GM12872 (cell line): ENCODE data around the gene ROS1.

ENCODE experiments used
- CTCF ChIP-seq: IDR thresholded peaks from 3 replicates; pipeline ENCODE4 v1.5.1; 2011; ENCODE audit warnings: low read depth, mild to moderate bottlenecking, low read length, moderate library complexity; ENCODE audit not compliant: insufficient read depth

ROS1 gene

GRCh38 chr6:117423754-117424153, 2.0 kb downstream of the ROS1 start:
- no peak for TF ChIP-seq CTCF

- TF ChIP-seq CTCF: no peak
Observed at GRCh38 chr6:117418320-117418719, 7.4 kb downstream of the ROS1 start.

GRCh38 chr6:117417851-117418250, 7.9 kb downstream of the ROS1 start:
- TF ChIP-seq CTCF: no peak

- no peak for TF ChIP-seq CTCF
Observed at GRCh38 chr6:117414770-117415169, 11.0 kb downstream of the ROS1 start.

GRCh38 chr6:117411474-117411873, 14.3 kb downstream of the ROS1 start:
- no peak for TF ChIP-seq CTCF

GRCh38 chr6:117409863-117410262, 15.9 kb downstream of the ROS1 start:
- no peak for TF ChIP-seq CTCF

GRCh38 chr6:117409420-117409819, 16.3 kb downstream of the ROS1 start:
- no peak for TF ChIP-seq CTCF

GRCh38 chr6:117404548-117404947, 21.2 kb downstream of the ROS1 start:
- no peak; the same call in 2 of the 3 replicates for TF ChIP-seq CTCF
